Retina (tissue), 1 donor: Measurements from ENCODE around the gene OCIAD2.
"Not testable (repeated sequence)": the region's sequence is repeated elsewhere in the genome, so short reads cannot be mapped to it uniquely, and the experiment has no call there.

Source experiments
- DNase-seq: peaks from one replicate; pipeline ENCODE4 v3.0.0-alpha.2; 2016

The OCIAD2 gene

GRCh38 chr4:48851651-48852050, 54.9 kb downstream of the OCIAD2 start:
- DNase-seq: no peak

- not testable (repeated sequence) for DNase-seq
Measured at GRCh38 chr4:48848799-48849198, 57.8 kb downstream of the OCIAD2 start.

- DNase-seq: no peak
Measured at GRCh38 chr4:48844843-48845242, 61.7 kb downstream of the OCIAD2 start.

GRCh38 chr4:48841045-48841827, 65.3 kb downstream of the OCIAD2 start:
- no peak for DNase-seq

- no peak for DNase-seq
Measured at GRCh38 chr4:48836658-48837057, 69.9 kb downstream of the OCIAD2 start.
